AG10803 (cell line): ENCODE data around the gene ESCO1.
A peak's percentile ranks its signal among the peaks of the same experiment; 100 is the strongest.

Experiments used
- DNase-seq: peaks from one replicate; pipeline ENCODE4 v3.0.0; 2010; ENCODE audit warnings: low read depth
- H3K4me3 ChIP-seq: 2 replicates; pipeline ENCODE4 v1.5.1; 2011; ENCODE audit warnings: mild to moderate bottlenecking, low read length, control low read depth
- TF ChIP-seq, protein P1 (sequence below): conservative IDR thresholded peaks from 2 replicates; pipeline ENCODE4 v1.5.1; 2011; ENCODE audit warnings: mild to moderate bottlenecking, low read length, control low read depth, inconsistent platforms

ESCO1 gene

DNA sequence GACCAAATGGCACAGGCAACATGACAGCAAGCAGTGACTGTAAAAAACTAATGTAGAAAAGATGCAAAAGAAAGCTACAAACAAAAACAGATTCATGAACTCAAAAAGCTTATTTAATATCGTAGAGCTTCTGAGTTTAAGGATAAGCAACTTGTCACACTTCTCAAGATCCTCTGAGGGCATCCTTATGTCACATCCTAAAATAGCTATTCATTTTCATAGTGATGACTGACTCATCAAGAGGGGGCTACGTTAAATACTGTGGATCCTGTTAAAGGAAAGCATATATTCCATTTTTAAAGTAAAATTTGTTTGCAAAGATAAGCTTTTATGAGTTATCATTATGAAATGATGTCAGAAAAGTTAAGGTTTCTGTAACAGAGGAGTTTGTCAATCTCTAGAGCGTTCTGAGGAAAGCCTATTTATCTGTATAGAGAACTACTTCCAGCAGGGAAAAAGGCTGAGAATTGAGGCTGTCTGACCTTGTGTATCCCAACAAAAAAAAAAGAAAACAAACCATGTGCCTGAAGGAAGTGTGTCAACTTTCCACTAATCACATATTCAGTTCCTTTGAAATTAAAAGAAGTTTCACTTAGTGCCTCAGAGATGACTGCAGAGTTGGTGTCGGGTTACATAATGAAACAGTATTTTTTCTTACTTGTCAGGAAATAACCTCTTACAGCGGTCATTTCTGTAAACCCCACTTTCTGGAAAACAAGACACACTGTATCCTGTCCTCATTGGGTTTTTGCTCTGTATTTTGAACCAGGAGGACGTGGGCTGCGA is 115.5 kb downstream of the ESCO1 start:
- H3K4me3 ChIP-seq = no peak overlapping the region
- peak; percentile 16 for DNase-seq
- TF ChIP-seq, protein P1, sequence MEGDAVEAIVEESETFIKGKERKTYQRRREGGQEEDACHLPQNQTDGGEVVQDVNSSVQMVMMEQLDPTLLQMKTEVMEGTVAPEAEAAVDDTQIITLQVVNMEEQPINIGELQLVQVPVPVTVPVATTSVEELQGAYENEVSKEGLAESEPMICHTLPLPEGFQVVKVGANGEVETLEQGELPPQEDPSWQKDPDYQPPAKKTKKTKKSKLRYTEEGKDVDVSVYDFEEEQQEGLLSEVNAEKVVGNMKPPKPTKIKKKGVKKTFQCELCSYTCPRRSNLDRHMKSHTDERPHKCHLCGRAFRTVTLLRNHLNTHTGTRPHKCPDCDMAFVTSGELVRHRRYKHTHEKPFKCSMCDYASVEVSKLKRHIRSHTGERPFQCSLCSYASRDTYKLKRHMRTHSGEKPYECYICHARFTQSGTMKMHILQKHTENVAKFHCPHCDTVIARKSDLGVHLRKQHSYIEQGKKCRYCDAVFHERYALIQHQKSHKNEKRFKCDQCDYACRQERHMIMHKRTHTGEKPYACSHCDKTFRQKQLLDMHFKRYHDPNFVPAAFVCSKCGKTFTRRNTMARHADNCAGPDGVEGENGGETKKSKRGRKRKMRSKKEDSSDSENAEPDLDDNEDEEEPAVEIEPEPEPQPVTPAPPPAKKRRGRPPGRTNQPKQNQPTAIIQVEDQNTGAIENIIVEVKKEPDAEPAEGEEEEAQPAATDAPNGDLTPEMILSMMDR = no peak

- no peak overlapping the region for H3K4me3 ChIP-seq
- TF ChIP-seq, protein P1 = no peak
- DNase-seq = no peak
These were observed 117.5 kb downstream of the ESCO1 start for GRCh38 chr18:21483051-21483450.

DNA sequence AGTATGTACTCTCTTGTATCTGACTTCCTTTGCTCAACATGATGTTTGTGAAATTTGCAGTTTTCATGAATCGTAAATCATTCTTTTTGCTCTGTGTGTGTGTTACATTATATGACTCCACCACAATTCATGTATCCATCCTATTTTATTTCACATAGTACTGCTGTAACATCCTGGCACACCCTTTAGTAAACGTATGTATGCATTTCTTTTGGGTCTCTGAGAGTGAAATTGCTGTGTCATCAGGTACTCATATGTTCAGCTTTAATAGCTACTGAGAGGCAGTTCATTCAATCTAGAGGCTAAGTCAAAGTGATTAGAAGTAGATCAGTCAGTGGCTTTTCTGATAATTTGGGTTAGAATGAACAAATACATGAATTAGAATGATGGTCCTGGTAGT is 118.8 kb downstream of the ESCO1 start:
- DNase-seq = no peak
- TF ChIP-seq, protein P1 = no peak

DNA sequence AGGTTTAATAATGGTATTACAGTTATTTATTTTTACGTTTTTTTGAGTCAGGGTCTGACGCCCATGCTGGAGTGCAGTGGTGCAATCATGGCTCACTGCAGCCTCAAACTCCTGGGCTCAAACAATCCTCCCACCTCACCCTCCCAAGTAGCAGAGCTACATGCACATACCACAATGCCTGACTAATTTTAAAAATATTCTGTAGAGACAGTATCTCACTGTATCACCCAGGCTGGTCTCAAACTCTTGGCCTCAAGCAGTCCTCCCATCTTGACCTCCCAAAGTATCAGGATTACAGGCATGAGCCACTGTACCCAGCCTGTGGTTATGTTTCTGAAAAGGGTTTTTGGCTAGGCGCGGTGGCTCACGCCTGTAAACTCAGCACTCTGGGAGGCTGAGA is 120.8 kb downstream of the ESCO1 start:
- no peak overlapping the region for H3K4me3 ChIP-seq
- no peak for DNase-seq
- TF ChIP-seq, protein P1 = no peak

More for the DNA sequence above, 118.8 kb downstream of the ESCO1 start:
- no peak overlapping the region for H3K4me3 ChIP-seq
